Activated CD8-positive, alpha-beta T cell treated with anti-CD3 and anti-CD28 coated beads for 36 hours (primary cell): ENCODE data around the gene ANAPC2. TPM values are rescaled to one million over a fixed set of nuclear protein-coding genes. Genes with fewer than 3 reads are reported as not detected.

ENCODE experiments used
- ATAC-seq: fragments of 200-7000 bp; cut with Tn5 transposase; one replicate; pipeline ENCODE4 v1.10.0; 2021; ENCODE audit warnings: mild to moderate bottlenecking, moderate library complexity
- CTCF ChIA-PET: fragments of 350-600 bp; sonication (Branson Sonifier 250); formaldehyde crosslinking; loops from one replicate; lab custom pipeline; 2021; ENCODE audit warnings: antibody characterized with exemption; lab: Charles Lee
- POLR2A ChIA-PET: fragments of 350-600 bp; sonication (Branson Sonifier 250); formaldehyde crosslinking; loops from one replicate; lab custom pipeline; 2021; ENCODE audit warnings: antibody characterized with exemption; lab: Charles Lee
- DNase-seq: peaks from one replicate; pipeline ENCODE4 v3.0.0-alpha.2; 2020
- H3K27ac Mint-ChIP-seq: one replicate; pipeline ENCODE4 v1.8.0; 2021; ENCODE audit warnings: mild to moderate bottlenecking, mixed read lengths
- H3K27me3 Mint-ChIP-seq: one replicate; pipeline ENCODE4 v1.8.0; 2021; ENCODE audit warnings: mixed read lengths
- H3K36me3 Mint-ChIP-seq: one replicate; pipeline ENCODE4 v1.8.0; 2021; ENCODE audit warnings: low read depth, mixed read lengths
- H3K4me1 Mint-ChIP-seq: one replicate; pipeline ENCODE4 v1.8.0; 2021; ENCODE audit warnings: low read depth, mixed read lengths
- H3K4me3 Mint-ChIP-seq: one replicate; pipeline ENCODE4 v1.8.0; 2021; ENCODE audit warnings: mild to moderate bottlenecking, moderate library complexity, mixed read lengths
- H3K9me3 Mint-ChIP-seq: one replicate; pipeline ENCODE4 v1.8.0; 2021; ENCODE audit warnings: mixed read lengths
- intact Hi-C: fragments of 100-400 bp; cut with micrococcal nuclease; formaldehyde crosslinking; loops from one replicate; pipeline ENCODE4 v1.10.0; 2022
- total RNA-seq, 2 experiments: library from RNA; stranded (reverse); gene quantifications; one replicate each; pipeline ENCODE4 v1.2.3, GENCODE V29; 2021
- TF ChIP-seq, protein P1 (sequence below): fragments of 200-600 bp; IDR thresholded peaks from one replicate; pipeline ENCODE4 v1.8.0; 2022; ENCODE audit warnings: antibody characterized with exemption, mild to moderate bottlenecking

ANAPC2 gene
- total RNA-seq, 2 experiments from 2014 or later: 38.6 to 39.6 TPM

DNA sequence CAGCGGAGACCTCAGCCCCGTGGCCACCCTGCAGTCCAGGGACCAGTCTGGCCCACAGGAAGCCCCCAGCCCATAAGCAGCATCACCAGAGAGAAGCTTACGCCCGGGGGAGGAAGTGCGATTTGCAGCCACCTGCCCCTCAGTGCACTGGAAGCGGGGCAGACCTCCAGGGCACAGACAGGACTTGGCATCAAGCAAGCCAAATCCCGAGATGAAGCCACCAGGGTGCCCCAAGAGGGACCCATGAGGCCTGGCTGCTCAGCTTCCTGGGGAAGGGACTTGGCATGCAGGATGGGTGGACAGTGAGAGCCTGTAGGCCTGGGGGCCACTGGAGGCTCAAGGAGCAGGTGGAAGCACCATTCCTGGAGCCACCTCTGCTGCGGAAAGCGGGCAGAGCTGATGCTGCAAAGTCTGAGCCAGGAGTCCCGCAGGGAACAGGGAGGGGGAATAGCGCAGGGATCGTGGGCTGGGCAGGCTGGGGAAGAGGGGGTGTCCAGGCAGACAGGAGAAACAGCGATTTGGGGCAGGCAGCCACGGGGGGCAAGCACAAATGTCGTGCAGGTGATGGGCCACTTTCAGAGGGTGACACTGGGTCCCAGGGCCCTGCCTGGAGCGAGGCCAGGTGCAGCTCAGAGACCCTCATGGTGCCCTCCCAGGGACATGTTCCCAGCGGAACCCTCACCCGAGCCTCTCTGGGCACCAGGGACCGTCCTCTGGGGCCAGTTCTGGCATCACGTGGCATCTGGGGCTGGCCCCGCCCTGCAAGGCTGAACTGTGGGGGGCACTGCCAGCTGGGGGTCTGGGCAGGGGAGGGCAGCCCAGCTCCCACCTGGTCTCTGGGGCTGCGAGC lies 21.8 kb downstream of the ANAPC2 start:
- ATAC-seq (no peak), DNase-seq (no peak)
- H3K27me3 Mint-ChIP-seq: peaks cover 34% of the 10 kb centered on the region
- ChIA-PET CTCF (interaction anchor here (1.1 to 1.9 kb wide), 2 partner anchors 10 to 12 kb away, joined by 3 to 7 read pairs; no protein-coding TSS in a partner anchor), POLR2A (interaction anchor here (1.1 kb wide), 1 partner anchor 13 kb away, joined by 3 read pairs; no protein-coding TSS in a partner anchor)
- intact Hi-C loops: no loop called here
- H3K9me3 Mint-ChIP-seq: no peaks in the 10 kb centered on the region
- TF ChIP-seq, protein P1, sequence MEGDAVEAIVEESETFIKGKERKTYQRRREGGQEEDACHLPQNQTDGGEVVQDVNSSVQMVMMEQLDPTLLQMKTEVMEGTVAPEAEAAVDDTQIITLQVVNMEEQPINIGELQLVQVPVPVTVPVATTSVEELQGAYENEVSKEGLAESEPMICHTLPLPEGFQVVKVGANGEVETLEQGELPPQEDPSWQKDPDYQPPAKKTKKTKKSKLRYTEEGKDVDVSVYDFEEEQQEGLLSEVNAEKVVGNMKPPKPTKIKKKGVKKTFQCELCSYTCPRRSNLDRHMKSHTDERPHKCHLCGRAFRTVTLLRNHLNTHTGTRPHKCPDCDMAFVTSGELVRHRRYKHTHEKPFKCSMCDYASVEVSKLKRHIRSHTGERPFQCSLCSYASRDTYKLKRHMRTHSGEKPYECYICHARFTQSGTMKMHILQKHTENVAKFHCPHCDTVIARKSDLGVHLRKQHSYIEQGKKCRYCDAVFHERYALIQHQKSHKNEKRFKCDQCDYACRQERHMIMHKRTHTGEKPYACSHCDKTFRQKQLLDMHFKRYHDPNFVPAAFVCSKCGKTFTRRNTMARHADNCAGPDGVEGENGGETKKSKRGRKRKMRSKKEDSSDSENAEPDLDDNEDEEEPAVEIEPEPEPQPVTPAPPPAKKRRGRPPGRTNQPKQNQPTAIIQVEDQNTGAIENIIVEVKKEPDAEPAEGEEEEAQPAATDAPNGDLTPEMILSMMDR: no peak
- H3K4me3 Mint-ChIP-seq: no peak overlapping the region
- H3K36me3 Mint-ChIP-seq: no peaks in the 10 kb centered on the region
- no peak overlapping the region for H3K27ac Mint-ChIP-seq
- H3K4me1 Mint-ChIP-seq: peaks cover 4% of the 10 kb centered on the region

DNA sequence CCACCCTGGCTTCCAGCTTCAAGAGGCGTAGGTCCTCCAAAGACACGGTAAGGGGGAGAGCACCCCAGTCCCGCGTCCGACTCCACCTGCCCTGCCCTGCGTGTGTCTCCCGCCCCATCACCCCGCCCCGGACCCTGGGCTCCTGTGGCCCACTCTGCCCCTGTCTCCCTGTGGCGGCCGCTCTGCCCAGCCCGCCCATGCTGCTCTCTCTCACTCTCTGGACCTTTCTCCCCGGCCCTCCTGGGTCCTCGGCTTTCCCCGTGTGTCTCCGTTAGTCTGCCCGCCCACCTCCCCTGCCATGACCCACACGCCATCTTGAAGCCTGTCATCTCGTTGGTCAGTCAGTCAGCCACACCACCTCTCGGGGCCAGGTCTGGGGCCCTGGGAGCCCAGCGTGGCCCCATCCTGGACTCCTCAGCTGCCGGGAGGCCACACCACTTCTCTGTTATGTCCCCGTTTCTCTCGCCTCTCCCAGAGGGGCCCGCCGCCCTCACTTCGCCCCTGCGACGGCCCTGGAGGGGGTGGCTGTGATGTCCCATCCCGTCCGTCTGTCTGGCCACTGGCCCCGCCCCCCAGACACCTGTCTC lies 23.0 kb downstream of the ANAPC2 start:
- no peak overlapping the region for H3K4me3 Mint-ChIP-seq
- H3K27me3 Mint-ChIP-seq: peaks cover 34% of the 10 kb centered on the region
- no peak overlapping the region for H3K27ac Mint-ChIP-seq
- no peaks in the 10 kb centered on the region for H3K36me3 Mint-ChIP-seq
- POLR2A ChIA-PET: no interaction called here
- CTCF ChIA-PET: interaction anchor here (1.1 to 1.9 kb wide), 3 partner anchors 11 to 118 kb away, joined by 3 to 7 read pairs (median 3); no protein-coding TSS in a partner anchor
- ATAC-seq (no peak), DNase-seq (no peak)
- no peaks in the 10 kb centered on the region for H3K9me3 Mint-ChIP-seq
- intact Hi-C loops: no loop called here
- TF ChIP-seq, protein P1: no peak
- peaks cover 4% of the 10 kb centered on the region for H3K4me1 Mint-ChIP-seq

DNA sequence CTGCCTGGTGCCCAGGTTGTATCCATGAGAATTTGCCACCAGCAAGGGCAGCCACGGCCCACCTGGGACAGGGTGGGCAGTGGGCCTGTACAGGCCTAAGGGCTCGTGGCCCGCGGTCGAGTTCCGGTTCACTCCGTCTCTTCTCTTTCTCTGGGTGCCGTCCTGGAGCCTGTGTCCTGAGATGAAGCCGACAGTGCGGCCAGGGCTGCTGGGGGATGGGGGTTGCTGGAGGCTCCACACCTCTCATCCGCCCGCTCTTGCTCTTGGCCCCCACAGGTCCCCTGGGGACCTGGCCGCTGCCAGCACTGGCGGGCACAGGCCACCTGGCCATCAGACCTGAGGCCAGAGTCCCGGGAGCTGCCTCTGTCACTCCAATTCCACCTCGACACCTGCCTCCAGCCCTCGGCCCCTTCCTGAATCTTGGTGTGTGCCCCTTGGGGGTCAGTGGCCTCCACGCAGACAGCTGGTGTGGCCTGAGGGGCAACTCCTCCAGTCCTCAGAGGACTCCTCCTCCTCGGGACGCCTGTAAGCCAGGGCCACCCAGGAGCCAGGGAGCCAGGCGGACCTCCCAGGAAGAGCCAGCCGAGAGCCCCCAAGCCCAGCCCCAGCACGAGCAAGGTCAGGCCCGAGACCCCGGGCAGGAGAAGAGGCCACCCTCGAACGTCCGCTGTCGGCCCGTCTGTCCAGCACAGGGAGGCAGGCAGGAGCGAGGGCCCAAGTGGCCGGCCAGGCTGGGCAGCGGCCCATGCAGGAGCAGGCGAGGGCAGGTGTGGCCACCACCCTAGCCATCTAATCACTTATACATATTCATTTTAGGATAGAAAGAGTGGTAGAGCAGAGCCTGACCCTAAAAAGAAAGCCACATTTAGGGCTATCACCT lies 23.8 kb downstream of the ANAPC2 start:
- Mint-ChIP-seq H3K4me1 (peaks cover 4% of the 10 kb centered on the region), H3K9me3 (no peaks in the 10 kb centered on the region), H3K27me3 (peaks cover 34% of the 10 kb centered on the region), H3K4me3 (no peak overlapping the region), H3K27ac (no peak overlapping the region), H3K36me3 (no peaks in the 10 kb centered on the region)
- TF ChIP-seq, protein P1: no peak
- intact Hi-C loops: no loop called here
- ATAC-seq (no peak), DNase-seq (no peak)
- POLR2A ChIA-PET: no interaction called here
- CTCF ChIA-PET: interaction anchor here (1.1 kb wide), 1 partner anchor 118 kb away, joined by 3 read pairs; no protein-coding TSS in a partner anchor

DNA sequence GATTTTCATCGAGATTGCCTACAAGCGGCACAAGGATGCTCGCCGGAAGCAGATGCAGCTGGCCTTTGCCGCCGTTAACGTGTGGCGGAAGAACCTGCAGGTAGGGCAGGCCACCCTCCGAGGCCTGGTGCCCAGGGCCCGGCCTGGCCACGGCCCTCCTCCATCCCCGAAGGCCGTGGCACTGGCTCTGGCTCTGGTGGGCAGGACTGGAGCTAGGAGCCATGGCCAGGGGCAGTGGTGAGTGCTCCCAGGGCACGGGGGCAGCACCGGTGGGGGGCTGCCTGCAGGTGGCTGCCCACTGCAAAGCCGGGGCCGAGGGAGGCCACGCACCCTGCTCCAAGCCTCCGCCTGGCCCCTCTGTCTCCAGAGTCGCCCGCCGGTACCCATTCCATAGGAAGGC lies 24.6 kb downstream of the ANAPC2 start:
- Mint-ChIP-seq H3K9me3 (no peaks in the 10 kb centered on the region), H3K27me3 (peaks cover 37% of the 10 kb centered on the region), H3K36me3 (no peaks in the 10 kb centered on the region), H3K4me1 (peaks cover 8% of the 10 kb centered on the region), H3K27ac (no peak overlapping the region), H3K4me3 (no peak overlapping the region)
- ATAC-seq (no peak), DNase-seq (no peak)
- CTCF ChIA-PET: no interaction called here
- intact Hi-C loops: no loop called here
- TF ChIP-seq, protein P1: no peak
- POLR2A ChIA-PET: no interaction called here
